ENCODE data around the gene CARD9. TPM values are rescaled to one million over a fixed set of nuclear protein-coding genes. Genes with fewer than 3 reads are reported as not detected.
"Not testable (repeated sequence)": the region's sequence is repeated elsewhere in the genome, so short reads cannot be mapped to it uniquely, and the experiment has no call there.

CARD9 gene
- total RNA-seq, 1 donor from 2014 or later = 0.41 TPM

GRCh38 chr9:136326761-136327303, 46.6 kb downstream of the CARD9 start:
- DNase-seq (ENCODE audit: low spot score in 2 of 2) = no peak
- no peak for FAIRE-seq

- FAIRE-seq (no peak), DNase-seq (ENCODE audit: low spot score in 2 of 2) (peak; percentile 64 to 66)
Measured at GRCh38 chr9:136326061-136326760, 47.3 kb downstream of the CARD9 start.

- FAIRE-seq = no peak
Measured at GRCh38 chr9:136325358-136325757, 48.1 kb downstream of the CARD9 start.

GRCh38 chr9:136324501-136325300, 48.8 kb downstream of the CARD9 start:
- DNase-seq (ENCODE audit: low spot score in 2 of 2) = no peak
- no peak for FAIRE-seq

More at GRCh38 chr9:136325358-136325757, 48.1 kb downstream of the CARD9 start:
- no peak for DNase-seq (ENCODE audit: low spot score in 2 of 2)

GRCh38 chr9:136323371-136323789, 50.1 kb downstream of the CARD9 start:
- no peak for DNase-seq (ENCODE audit: low spot score in 2 of 2)
- FAIRE-seq = no peak

GRCh38 chr9:136322756-136323330, 50.6 kb downstream of the CARD9 start:
- no peak for FAIRE-seq

GRCh38 chr9:136321561-136321960, 51.9 kb downstream of the CARD9 start:
- DNase-seq (ENCODE audit: low spot score in 2 of 2) (no peak), FAIRE-seq (no peak)

More at GRCh38 chr9:136322756-136323330, 50.6 kb downstream of the CARD9 start:
- DNase-seq (ENCODE audit: low spot score in 2 of 2) = no peak

- not testable (repeated sequence) for FAIRE-seq; DNase-seq (ENCODE audit: low spot score in 2 of 2)
Measured at GRCh38 chr9:136320972-136321371, 52.5 kb downstream of the CARD9 start.

- FAIRE-seq; DNase-seq (ENCODE audit: low spot score in 2 of 2): not testable (repeated sequence)
Measured at GRCh38 chr9:136319955-136320354, 53.5 kb downstream of the CARD9 start.

- not testable (repeated sequence) for FAIRE-seq; DNase-seq (ENCODE audit: low spot score in 2 of 2)
Measured at GRCh38 chr9:136319244-136319643, 54.2 kb downstream of the CARD9 start.

GRCh38 chr9:136318776-136319241, 54.7 kb downstream of the CARD9 start:
- FAIRE-seq = no peak
- DNase-seq (ENCODE audit: low spot score in 2 of 2) = no peak

GRCh38 chr9:136318111-136318775, 55.2 kb downstream of the CARD9 start:
- DNase-seq (ENCODE audit: low spot score in 2 of 2) (no peak), FAIRE-seq (no peak)

- DNase-seq (ENCODE audit: low spot score in 2 of 2) = no peak
- no peak for FAIRE-seq
Measured at GRCh38 chr9:136317695-136318094, 55.8 kb downstream of the CARD9 start.

GRCh38 chr9:136316896-136317676, 56.4 kb downstream of the CARD9 start:
- DNase-seq (ENCODE audit: low spot score in 2 of 2) (no peak), FAIRE-seq (no peak)

GRCh38 chr9:136316271-136316751, 57.2 kb downstream of the CARD9 start:
- FAIRE-seq = no peak
- no peak for DNase-seq (ENCODE audit: low spot score in 2 of 2)

GRCh38 chr9:136314944-136315343, 58.5 kb downstream of the CARD9 start:
- no peak for FAIRE-seq
- DNase-seq (ENCODE audit: low spot score in 2 of 2) = no peak

- DNase-seq (ENCODE audit: low spot score in 2 of 2) (no peak), FAIRE-seq (no peak)
Measured at GRCh38 chr9:136314056-136314416, 59.4 kb downstream of the CARD9 start.

All from frontal cortex (tissue), 4 donors.